Measurements from ENCODE around the gene TMOD1. TPM values are rescaled to one million over a fixed set of nuclear protein-coding genes. Genes with fewer than 3 reads are reported as not detected.

Gene TMOD1
- total and polyA plus RNA-seq, 4 donors, result 2.4 to 7.9 (median 5.2) TPM

DNA sequence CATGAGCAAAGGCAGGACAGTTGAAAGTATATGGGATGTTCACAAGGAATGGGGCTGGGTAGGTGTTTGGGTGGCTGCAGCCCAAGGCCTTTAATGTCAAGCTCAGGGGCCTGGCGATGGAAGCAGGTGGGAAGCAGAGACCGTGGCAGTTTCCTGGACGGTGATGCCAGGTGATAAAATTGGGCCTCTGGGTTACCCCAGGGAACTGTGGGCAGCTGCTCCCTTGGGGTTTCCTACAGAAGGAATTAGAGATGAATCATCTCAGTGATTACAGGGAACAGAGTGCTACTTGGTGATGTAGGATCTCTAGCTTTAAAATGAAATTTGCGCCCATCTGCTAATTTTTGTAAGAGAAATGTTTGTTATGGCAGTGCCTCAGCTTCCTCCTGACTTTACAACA lies 92.5 kb downstream of the TMOD1 start:
- no peaks in the 10 kb centered on the region for H3K9me3 ChIP-seq (ENCODE audit: control insufficient read depth in 4 of 4, insufficient read depth in 3 of 4, low read length in 3 of 4)
- TF ChIP-seq, protein P1, sequence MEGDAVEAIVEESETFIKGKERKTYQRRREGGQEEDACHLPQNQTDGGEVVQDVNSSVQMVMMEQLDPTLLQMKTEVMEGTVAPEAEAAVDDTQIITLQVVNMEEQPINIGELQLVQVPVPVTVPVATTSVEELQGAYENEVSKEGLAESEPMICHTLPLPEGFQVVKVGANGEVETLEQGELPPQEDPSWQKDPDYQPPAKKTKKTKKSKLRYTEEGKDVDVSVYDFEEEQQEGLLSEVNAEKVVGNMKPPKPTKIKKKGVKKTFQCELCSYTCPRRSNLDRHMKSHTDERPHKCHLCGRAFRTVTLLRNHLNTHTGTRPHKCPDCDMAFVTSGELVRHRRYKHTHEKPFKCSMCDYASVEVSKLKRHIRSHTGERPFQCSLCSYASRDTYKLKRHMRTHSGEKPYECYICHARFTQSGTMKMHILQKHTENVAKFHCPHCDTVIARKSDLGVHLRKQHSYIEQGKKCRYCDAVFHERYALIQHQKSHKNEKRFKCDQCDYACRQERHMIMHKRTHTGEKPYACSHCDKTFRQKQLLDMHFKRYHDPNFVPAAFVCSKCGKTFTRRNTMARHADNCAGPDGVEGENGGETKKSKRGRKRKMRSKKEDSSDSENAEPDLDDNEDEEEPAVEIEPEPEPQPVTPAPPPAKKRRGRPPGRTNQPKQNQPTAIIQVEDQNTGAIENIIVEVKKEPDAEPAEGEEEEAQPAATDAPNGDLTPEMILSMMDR (IDR thresholded peaks at IDR 0.05; ENCODE audit: control extremely low read depth, extremely low read depth), result no peak
- no peaks in the 10 kb centered on the region for H3K27me3 ChIP-seq (ENCODE audit: control insufficient read depth in 3 of 3, insufficient read depth in 3 of 3, low read length in 2 of 3)
- peak overlapping the region in 1 of 2 donors; percentile 63 for H3K27ac ChIP-seq (ENCODE audit: low read depth in 1 of 2, low read length in 1 of 2)
- no peak overlapping the region for H3K4me3 ChIP-seq
- ATAC-seq (ENCODE audit: insufficient read depth, low FRiP score) (no peak), DNase-seq (no peak)
- 90 to 92% methylated on average over 4 of the region's 4 CpGs for WGBS, 2 donors
- H3K9ac ChIP-seq (ENCODE audit: insufficient read depth in 1 of 2, low read length in 2 of 2), result no peak overlapping the region
- H3K36me3 ChIP-seq (ENCODE audit: control insufficient read depth in 4 of 4, insufficient read depth in 4 of 4, low read length in 4 of 4), result peaks cover 0 to 7% (median 0%) of the 10 kb centered on the region in 4 donors
- H3K4me1 ChIP-seq (ENCODE audit: control insufficient read depth in 5 of 5, insufficient read depth in 5 of 5, low read length in 5 of 5), result peaks cover 0 to 4% (median 0%) of the 10 kb centered on the region in 5 donors

DNA sequence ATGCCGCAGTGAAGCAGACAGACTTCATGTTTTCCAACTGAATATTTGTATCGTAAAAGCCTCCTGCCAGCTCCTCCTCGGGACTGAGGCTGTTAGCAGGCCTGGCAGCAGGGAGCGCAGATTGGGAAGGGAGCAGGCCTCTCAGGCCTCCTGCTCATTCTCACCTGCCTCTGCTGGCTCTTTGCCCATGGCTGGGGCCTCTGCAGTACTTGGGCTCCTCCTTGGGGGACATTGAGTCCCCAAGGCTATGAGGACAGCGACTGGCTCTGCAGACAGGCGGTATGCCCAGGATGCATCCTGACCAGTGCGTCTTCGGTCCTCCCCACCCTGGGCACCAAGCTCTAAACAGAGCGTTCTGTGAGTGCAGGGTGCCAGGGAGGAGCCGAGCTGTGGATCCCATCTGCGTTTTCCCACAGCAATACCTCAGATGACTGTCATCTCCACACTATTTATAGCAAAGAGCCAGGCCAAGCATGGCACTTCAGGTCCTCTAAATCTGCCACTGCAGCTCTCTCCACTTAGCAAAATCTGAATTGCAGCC lies 93.0 kb downstream of the TMOD1 start:
- no peaks in the 10 kb centered on the region for H3K27me3 ChIP-seq (ENCODE audit: control insufficient read depth in 3 of 3, insufficient read depth in 3 of 3, low read length in 2 of 3)
- ATAC-seq (ENCODE audit: insufficient read depth, low FRiP score) (no peak), DNase-seq (no peak)
- no peaks in the 10 kb centered on the region for H3K9me3 ChIP-seq (ENCODE audit: control insufficient read depth in 4 of 4, insufficient read depth in 3 of 4, low read length in 3 of 4)
- TF ChIP-seq, protein P1 (IDR thresholded peaks at IDR 0.05; ENCODE audit: control extremely low read depth, extremely low read depth), result no peak
- peak overlapping the region in 1 of 2 donors; percentile 63 for H3K27ac ChIP-seq (ENCODE audit: low read depth in 1 of 2, low read length in 1 of 2)
- peaks cover 0 to 7% (median under 1%) of the 10 kb centered on the region in 4 donors for H3K36me3 ChIP-seq (ENCODE audit: control insufficient read depth in 4 of 4, insufficient read depth in 4 of 4, low read length in 4 of 4)
- no peak overlapping the region for H3K4me3 ChIP-seq
- WGBS, 2 donors, result 94 to 95% methylated on average over 11 of the region's 11 CpGs
- H3K9ac ChIP-seq (ENCODE audit: insufficient read depth in 1 of 2, low read length in 2 of 2), result no peak overlapping the region
- H3K4me1 ChIP-seq (ENCODE audit: control insufficient read depth in 5 of 5, insufficient read depth in 5 of 5, low read length in 5 of 5), result peaks cover 0 to 4% (median 0%) of the 10 kb centered on the region in 5 donors

DNA sequence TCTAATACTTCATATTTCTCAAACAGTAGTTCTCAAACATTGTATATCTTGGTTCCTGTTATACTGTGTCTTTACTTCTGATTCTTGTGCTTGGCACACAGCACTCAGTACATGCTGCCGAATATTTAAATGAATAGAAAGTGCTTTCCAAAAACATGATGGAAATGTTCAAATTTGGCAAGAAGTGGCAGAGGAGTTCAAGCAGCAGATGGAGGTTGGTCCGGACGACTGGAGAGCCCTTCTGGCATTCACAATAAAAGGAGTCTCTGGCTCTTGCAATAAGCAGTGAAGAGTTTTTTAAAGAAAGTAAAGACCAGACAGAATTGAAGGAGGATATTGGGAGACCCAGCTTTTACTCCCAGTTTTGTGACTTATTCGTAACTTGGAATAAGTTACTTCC lies 95.4 kb downstream of the TMOD1 start:
- Histone ChIP-seq H3K27ac (ENCODE audit: low read depth in 1 of 2, low read length in 1 of 2) (peak overlapping the region in 1 of 2 donors; percentile 53), H3K27me3 (ENCODE audit: control insufficient read depth in 3 of 3, insufficient read depth in 3 of 3, low read length in 2 of 3) (no peaks in the 10 kb centered on the region), H3K4me3 (no peak overlapping the region), H3K9ac (ENCODE audit: insufficient read depth in 1 of 2, low read length in 2 of 2) (no peak overlapping the region), H3K4me1 (ENCODE audit: control insufficient read depth in 5 of 5, insufficient read depth in 5 of 5, low read length in 5 of 5) (peaks cover 0 to 4% (median 0%) of the 10 kb centered on the region in 5 donors), H3K36me3 (ENCODE audit: control insufficient read depth in 4 of 4, insufficient read depth in 4 of 4, low read length in 4 of 4) (peaks cover 2 to 15% (median 8%) of the 10 kb centered on the region in 4 donors), H3K9me3 (ENCODE audit: control insufficient read depth in 4 of 4, insufficient read depth in 3 of 4, low read length in 3 of 4) (no peaks in the 10 kb centered on the region)
- DNase-seq (peak in 2 of 3 donors; percentile 16 to 25), ATAC-seq (ENCODE audit: insufficient read depth, low FRiP score) (no peak)
- TF ChIP-seq, protein P1 (IDR thresholded peaks at IDR 0.05; ENCODE audit: control extremely low read depth, extremely low read depth), result no peak
- WGBS, 2 donors, result 53 to 70% methylated on average over 4 of the region's 4 CpGs

All from lung (tissue), 12 donors.